Metanephros (tissue), 2 donors: ENCODE results near the gene OR1M1. TPM values are rescaled to one million over a fixed set of nuclear protein-coding genes. Genes with fewer than 3 reads are reported as not detected.

Source experiments
- small RNA-seq: library from RNA; depleted of rRNA; stranded (forward); fragments of <200 nt; gene quantifications from one replicate; pipeline ENCODE3, GENCODE V24; 2014; ENCODE audit warnings: low replicate concordance
- total RNA-seq: library from RNA; depleted of rRNA; stranded (reverse); fragments of >200 nt; gene quantifications from one replicate; pipeline ENCODE4 v1.2.3, GENCODE V29; 2014

Gene OR1M1
- total RNA-seq, result not detected

GRCh38 chr19:9086761-9087160 lies at the start of gene OR1M1:
Gene OR1M1, plus strand, starts transcription at chr19:9087061. Its CDS starts 6,184 bp downstream, at chr19:9093245.

GRCh38 chr19:9107375-9107774 lies 20.5 kb downstream of the OR1M1 start, which contains the start of gene OR7G2:
Gene OR7G2, minus strand, starts transcription at chr19:9107475. Its CDS starts 4,232 bp downstream, at chr19:9103243.

GRCh38 chr19:9115307-9115813 lies 28.5 kb downstream of the OR1M1 start, which contains the start of gene OR7G1:
Gene OR7G1, minus strand, starts transcription at chr19:9115763. Its CDS starts 0 bp downstream, at chr19:9115763.

GRCh38 chr19:9126900-9127405 lies 40.1 kb downstream of the OR1M1 start, which contains the start of gene OR7G3:
Gene OR7G3, minus strand, starts transcription at chr19:9126950. Its CDS starts 0 bp downstream, at chr19:9126950.

GRCh38 chr19:9140159-9140874 lies 53.5 kb downstream of the OR1M1 start, which contains the start of gene ZNF317:
Gene ZNF317, plus strand, starts transcription at chr19:9140397. Its CDS starts 15,620 bp downstream, at chr19:9156017.

Small RNA genes lying within 50 kb of the gene (small RNA-seq; reads per million reads assigned to genes)
- not detected for gene OR1M4P

Other genes with a start within 250 kb of the OR1M1 start
- gene MUC16, start 76.7 kb upstream of the OR1M1 start, total RNA-seq, result 0.06 TPM
- gene OR7G2, start 20.4 kb downstream of the OR1M1 start, total RNA-seq, result not detected
- not detected for gene OR7G1, start 28.7 kb downstream of the OR1M1 start, total RNA-seq
- gene OR7G3, start 39.9 kb downstream of the OR1M1 start, total RNA-seq, result not detected
- 25.3 TPM for gene ZNF317, start 53.3 kb downstream of the OR1M1 start, total RNA-seq
- gene OR7D2, start 91.9 kb downstream of the OR1M1 start, total RNA-seq, result 0.12 TPM
- not detected for gene OR7D4, start 132.5 kb downstream of the OR1M1 start, total RNA-seq
- not detected for gene OR7E24, start 163.9 kb downstream of the OR1M1 start, total RNA-seq
- gene ZNF699, start 222.8 kb downstream of the OR1M1 start, total RNA-seq, result 11.2 TPM
- 39.2 TPM for gene ZNF559, start 237.1 kb downstream of the OR1M1 start, total RNA-seq